Vagina (tissue), 2 donors: ENCODE data around the gene TSC22D2. TPM values are rescaled to one million over a fixed set of nuclear protein-coding genes. Genes with fewer than 3 reads are reported as not detected.

Experiments used
- DNase-seq, 2 donors: peaks; one replicate each; pipeline ENCODE4 v3.0.0-alpha.2; 2017; ENCODE audit errors: extremely low spot score in 2 of 2
- H3K27ac ChIP-seq: fragments of 200-600 bp; sonication (generic); one replicate; pipeline ENCODE4 v1.5.1; 2019
- H3K27me3 ChIP-seq: fragments of 200-600 bp; sonication (generic); one replicate; pipeline ENCODE4 v1.5.1; 2019
- H3K36me3 ChIP-seq, 2 donors: fragments of 200-600 bp; sonication (generic); one replicate each; pipeline ENCODE4 v1.5.1; 2017 to 2019
- H3K4me1 ChIP-seq: fragments of 200-600 bp; sonication (generic); one replicate; pipeline ENCODE4 v1.5.1; 2019
- H3K4me3 ChIP-seq, 2 donors: fragments of 200-600 bp; sonication (generic); 1 replicate in 1 of 2; 2 replicates in 1 of 2; pipeline ENCODE4 v1.5.1; 2016 to 2019
- H3K9me3 ChIP-seq: fragments of 200-600 bp; sonication (generic); one replicate; pipeline ENCODE4 v1.5.1; 2019
- POLR2A ChIP-seq, 2 donors: fragments of 450-650 bp; IDR thresholded peaks; one replicate each; pipeline ENCODE4 v1.6.1; 2017; ENCODE audit warnings: antibody characterized with exemption in 2 of 2, mild to moderate bottlenecking in 2 of 2, moderate library complexity in 2 of 2
- POLR2AphosphoS5 ChIP-seq, 2 donors: sonication (generic); formaldehyde crosslinking; IDR thresholded peaks; one replicate each; pipeline ENCODE4 v1.9.0; 2017; ENCODE audit warnings: antibody characterized with exemption in 2 of 2, mild to moderate bottlenecking in 2 of 2, low read depth in 1 of 2; ENCODE audit not compliant: insufficient read depth in 1 of 2
- intact Hi-C: fragments of 100-400 bp; cut with DNase I; formaldehyde crosslinking; loops from one replicate; pipeline ENCODE4 v1.15.1; 2023
- total RNA-seq: library from RNA; depleted of rRNA; stranded (reverse); fragments of >200 nt; gene quantifications from one replicate; pipeline ENCODE4 v1.2.3, GENCODE V29; 2016
- TF ChIP-seq, protein P1 (sequence below), 3 experiments: fragments of 450-650 bp in 2 of 3; fragments of 200-600 bp in 1 of 3; sonication (generic) in 1 of 3; IDR thresholded peaks; one replicate each; pipeline ENCODE4 v1.5.1; 2017 to 2019; ENCODE audit warnings: antibody characterized with exemption in 3 of 3, mild to moderate bottlenecking in 2 of 3, moderate library complexity in 2 of 3

The TSC22D2 gene
- total RNA-seq, 1 donor from 2014 or later, result 35.6 TPM

DNA sequence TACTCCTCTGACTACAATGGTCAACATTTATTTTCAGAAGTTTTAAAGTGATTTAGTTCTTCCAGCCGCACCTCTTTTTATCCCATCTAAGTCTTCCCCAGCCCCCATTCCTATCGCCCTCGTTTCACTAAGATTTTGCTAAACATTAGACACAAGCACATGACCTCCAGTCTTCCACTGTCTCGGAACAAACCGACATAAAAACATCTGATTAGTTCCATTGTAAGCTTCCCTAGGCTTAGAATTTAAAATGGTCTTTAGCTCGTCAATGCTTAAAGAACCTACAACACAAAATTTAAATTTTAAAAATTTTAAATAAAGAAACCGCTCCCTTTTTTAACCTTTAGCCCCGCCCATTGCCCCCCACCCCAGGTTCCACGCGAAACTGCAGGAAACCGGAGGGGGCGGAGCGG, 284 bp upstream of the TSC22D2 start:
- no peaks in the 10 kb centered on the region for H3K9me3 ChIP-seq
- peak in 1 of 2 donors; percentile 47 for TF ChIP-seq POLR2AphosphoS5 (IDR thresholded peaks at IDR 0.05; ENCODE audit: insufficient read depth in 1 of 2, low read depth in 1 of 2)
- no peak for TF ChIP-seq POLR2A (IDR thresholded peaks at IDR 0.05)
- TF ChIP-seq, protein P1, sequence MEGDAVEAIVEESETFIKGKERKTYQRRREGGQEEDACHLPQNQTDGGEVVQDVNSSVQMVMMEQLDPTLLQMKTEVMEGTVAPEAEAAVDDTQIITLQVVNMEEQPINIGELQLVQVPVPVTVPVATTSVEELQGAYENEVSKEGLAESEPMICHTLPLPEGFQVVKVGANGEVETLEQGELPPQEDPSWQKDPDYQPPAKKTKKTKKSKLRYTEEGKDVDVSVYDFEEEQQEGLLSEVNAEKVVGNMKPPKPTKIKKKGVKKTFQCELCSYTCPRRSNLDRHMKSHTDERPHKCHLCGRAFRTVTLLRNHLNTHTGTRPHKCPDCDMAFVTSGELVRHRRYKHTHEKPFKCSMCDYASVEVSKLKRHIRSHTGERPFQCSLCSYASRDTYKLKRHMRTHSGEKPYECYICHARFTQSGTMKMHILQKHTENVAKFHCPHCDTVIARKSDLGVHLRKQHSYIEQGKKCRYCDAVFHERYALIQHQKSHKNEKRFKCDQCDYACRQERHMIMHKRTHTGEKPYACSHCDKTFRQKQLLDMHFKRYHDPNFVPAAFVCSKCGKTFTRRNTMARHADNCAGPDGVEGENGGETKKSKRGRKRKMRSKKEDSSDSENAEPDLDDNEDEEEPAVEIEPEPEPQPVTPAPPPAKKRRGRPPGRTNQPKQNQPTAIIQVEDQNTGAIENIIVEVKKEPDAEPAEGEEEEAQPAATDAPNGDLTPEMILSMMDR (IDR thresholded peaks at IDR 0.05), result no peak
- H3K4me3 ChIP-seq, result peak overlapping the region; percentile 74 to 84
- H3K4me1 ChIP-seq, result peaks cover 24% of the 10 kb centered on the region
- peak overlapping the region; percentile 99 for H3K27ac ChIP-seq
- intact Hi-C loops, result loop anchor here (5.0 to 10.0 kb wide), 2 partner anchors 156 to 433 kb away; partner anchors contain the start of gene PFN2
- no peaks in the 10 kb centered on the region for H3K36me3 ChIP-seq
- no peaks in the 10 kb centered on the region for H3K27me3 ChIP-seq
- DNase-seq, result no peak

DNA sequence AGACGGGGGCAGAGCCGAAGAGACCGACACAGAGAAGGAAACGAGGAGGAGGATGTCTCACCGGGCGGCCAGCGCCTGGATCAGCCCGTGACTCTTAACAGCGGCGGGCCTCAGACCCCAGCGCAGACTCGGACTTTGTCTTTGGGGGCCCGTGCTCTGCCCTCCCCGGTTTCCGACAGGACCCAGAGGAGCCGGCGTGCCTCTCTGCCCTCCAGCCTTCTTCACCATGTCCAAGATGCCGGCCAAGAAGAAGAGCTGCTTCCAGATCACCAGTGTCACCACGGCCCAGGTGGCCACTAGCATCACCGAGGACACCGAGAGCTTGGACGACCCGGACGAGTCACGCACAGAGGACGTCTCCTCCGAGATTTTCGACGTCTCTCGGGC, 1.0 kb downstream of the TSC22D2 start:
- peak in 1 of 2 donors; percentile 92 for DNase-seq
- no peaks in the 10 kb centered on the region for H3K36me3 ChIP-seq
- no peaks in the 10 kb centered on the region for H3K27me3 ChIP-seq
- intact Hi-C loops, result loop anchor here (5.0 to 10.0 kb wide), 2 partner anchors 157 to 434 kb away; partner anchors contain the start of gene PFN2
- peak overlapping the region; percentile 99 for H3K27ac ChIP-seq
- H3K4me1 ChIP-seq, result peaks cover 36% of the 10 kb centered on the region
- peak overlapping the region; percentile 74 to 84 for H3K4me3 ChIP-seq
- no peaks in the 10 kb centered on the region for H3K9me3 ChIP-seq
- TF ChIP-seq POLR2A (IDR thresholded peaks at IDR 0.05), result no peak

DNA sequence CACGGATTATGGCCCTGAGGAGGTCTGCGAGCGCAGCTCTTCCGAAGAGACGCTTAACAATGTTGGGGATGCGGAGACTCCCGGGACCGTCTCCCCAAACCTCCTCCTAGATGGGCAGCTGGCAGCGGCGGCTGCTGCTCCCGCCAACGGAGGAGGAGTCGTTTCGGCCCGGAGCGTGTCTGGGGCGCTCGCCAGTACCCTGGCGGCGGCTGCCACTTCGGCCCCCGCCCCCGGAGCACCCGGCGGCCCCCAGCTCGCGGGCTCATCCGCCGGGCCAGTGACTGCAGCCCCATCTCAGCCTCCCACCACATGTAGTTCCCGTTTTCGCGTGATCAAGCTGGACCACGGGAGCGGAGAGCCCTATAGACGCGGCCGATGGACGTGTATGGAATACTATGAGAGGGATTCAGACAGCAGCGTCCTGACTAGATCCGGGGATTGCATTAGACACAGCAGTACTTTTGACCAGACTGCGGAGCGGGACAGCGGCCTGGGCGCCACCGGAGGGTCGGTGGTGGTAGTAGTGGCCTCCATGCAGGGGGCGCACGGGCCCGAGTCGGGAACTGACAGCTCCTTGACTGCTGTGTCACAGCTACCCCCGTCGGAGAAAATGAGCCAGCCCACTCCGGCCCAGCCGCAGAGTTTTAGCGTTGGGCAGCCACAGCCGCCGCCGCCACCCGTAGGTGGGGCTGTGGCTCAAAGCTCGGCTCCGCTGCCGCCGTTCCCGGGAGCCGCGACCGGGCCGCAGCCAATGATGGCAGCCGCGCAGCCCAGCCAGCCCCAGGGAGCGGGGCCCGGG, 1.6 kb downstream of the TSC22D2 start:
- Histone ChIP-seq H3K27ac (peak overlapping the region; percentile 99), H3K36me3 (no peaks in the 10 kb centered on the region), H3K4me1 (peaks cover 42% of the 10 kb centered on the region), H3K9me3 (no peaks in the 10 kb centered on the region), H3K4me3 (peak overlapping the region; percentile 74 to 84), H3K27me3 (no peaks in the 10 kb centered on the region)
- DNase-seq, result peak in 1 of 2 donors; percentile 89
- intact Hi-C loops, result loop anchor here (5.0 to 10.0 kb wide), 4 partner anchors 85 to 435 kb away; partner anchors contain the start of genes EIF2A, PFN2 and SERP1
- TF ChIP-seq, protein P1 (IDR thresholded peaks at IDR 0.05), result peak in 2 of 3 experiments; percentile 31 to 41
- peak in 1 of 2 donors; percentile 60 for TF ChIP-seq POLR2AphosphoS5 (IDR thresholded peaks at IDR 0.05; ENCODE audit: insufficient read depth in 1 of 2, low read depth in 1 of 2)
- TF ChIP-seq POLR2A (IDR thresholded peaks at IDR 0.05), result no peak

DNA sequence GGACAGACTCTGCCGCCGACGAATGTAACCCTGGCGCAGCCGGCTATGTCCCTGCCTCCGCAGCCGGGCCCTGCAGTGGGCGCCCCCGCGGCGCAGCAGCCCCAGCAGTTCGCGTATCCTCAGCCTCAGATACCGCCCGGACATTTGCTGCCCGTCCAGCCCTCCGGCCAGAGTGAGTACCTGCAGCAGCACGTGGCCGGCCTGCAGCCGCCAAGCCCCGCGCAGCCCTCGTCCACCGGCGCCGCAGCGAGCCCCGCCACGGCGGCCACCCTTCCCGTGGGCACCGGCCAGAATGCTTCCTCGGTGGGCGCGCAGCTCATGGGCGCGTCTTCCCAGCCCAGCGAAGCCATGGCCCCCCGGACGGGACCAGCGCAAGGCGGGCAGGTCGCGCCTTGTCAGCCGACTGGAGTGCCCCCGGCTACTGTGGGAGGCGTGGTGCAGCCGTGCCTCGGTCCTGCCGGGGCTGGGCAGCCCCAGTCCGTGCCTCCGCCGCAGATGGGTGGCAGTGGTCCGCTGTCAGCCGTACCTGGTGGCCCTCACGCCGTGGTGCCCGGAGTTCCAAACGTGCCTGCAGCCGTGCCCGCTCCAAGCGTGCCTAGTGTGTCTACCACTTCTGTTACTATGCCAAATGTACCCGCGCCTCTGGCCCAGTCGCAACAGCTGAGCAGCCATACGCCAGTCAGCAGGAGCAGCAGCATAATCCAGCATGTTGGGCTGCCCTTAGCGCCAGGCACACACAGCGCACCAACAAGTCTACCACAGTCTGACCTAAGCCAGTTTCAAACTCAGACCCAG, 2.4 kb downstream of the TSC22D2 start:
- H3K4me1 ChIP-seq, result peaks cover 50% of the 10 kb centered on the region
- DNase-seq, result no peak
- peak overlapping the region; percentile 99 for H3K27ac ChIP-seq
- no peaks in the 10 kb centered on the region for H3K36me3 ChIP-seq
- no peaks in the 10 kb centered on the region for H3K27me3 ChIP-seq
- TF ChIP-seq POLR2A (IDR thresholded peaks at IDR 0.05) (no peak), POLR2AphosphoS5 (IDR thresholded peaks at IDR 0.05; ENCODE audit: insufficient read depth in 1 of 2, low read depth in 1 of 2) (peak in 1 of 2 donors; percentile 19)
- TF ChIP-seq, protein P1 (IDR thresholded peaks at IDR 0.05), result no peak
- H3K9me3 ChIP-seq, result no peaks in the 10 kb centered on the region
- H3K4me3 ChIP-seq, result peak overlapping the region; percentile 74 to 84
- intact Hi-C loops, result loop anchor here (5.0 to 10.0 kb wide), 2 partner anchors 84 to 137 kb away; partner anchors contain the start of genes EIF2A and SERP1

DNA sequence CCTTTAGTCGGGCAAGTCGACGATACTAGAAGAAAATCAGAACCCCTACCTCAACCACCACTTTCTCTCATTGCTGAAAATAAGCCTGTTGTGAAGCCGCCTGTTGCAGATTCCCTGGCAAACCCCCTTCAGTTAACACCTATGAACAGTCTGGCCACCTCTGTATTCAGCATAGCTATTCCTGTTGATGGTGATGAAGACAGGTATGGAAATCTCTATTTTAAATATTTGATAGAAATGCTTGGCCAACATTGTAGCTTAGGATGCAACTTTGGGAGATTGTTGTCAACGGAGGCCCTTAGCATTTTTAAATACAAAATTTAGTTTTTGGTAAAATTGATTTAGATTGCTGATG, 3.0 kb downstream of the TSC22D2 start:
- TF ChIP-seq POLR2A (IDR thresholded peaks at IDR 0.05), result no peak
- TF ChIP-seq POLR2AphosphoS5 (IDR thresholded peaks at IDR 0.05; ENCODE audit: insufficient read depth in 1 of 2, low read depth in 1 of 2), result peak in 1 of 2 donors; percentile 7
- Histone ChIP-seq H3K27ac (peak overlapping the region; percentile 99), H3K9me3 (no peaks in the 10 kb centered on the region), H3K27me3 (no peaks in the 10 kb centered on the region), H3K4me3 (peak overlapping the region; percentile 74 to 84), H3K4me1 (peaks cover 56% of the 10 kb centered on the region), H3K36me3 (no peaks in the 10 kb centered on the region)
- DNase-seq, result no peak
- intact Hi-C loops, result loop anchor here (5.0 to 10.0 kb wide), 2 partner anchors 84 to 136 kb away; partner anchors contain the start of genes EIF2A and SERP1
